ENCODE measurements around the gene ANKRD17.

- TF ChIP-seq CTCF (conservative IDR thresholded peaks at IDR 0.05; ENCODE audit: low read depth, low read length) (no peak), EZH2 (IDR thresholded peaks at IDR 0.05; ENCODE audit: low read length, unreplicated experiment) (no peak)
These were observed 8.0 kb downstream of the ANKRD17 start for GRCh38 chr4:73250642-73251041.
